GM04503 (cell line): ENCODE results near the gene PRODH2.
A peak's percentile ranks its signal among the peaks of the same experiment; 100 is the strongest.

Source experiments
- DNase-seq: peaks from one replicate; pipeline ENCODE4 v3.0.0-alpha.2; 2012; ENCODE audit warnings: low read depth

Gene PRODH2

GRCh38 chr19:35757231-35757748, 55.4 kb downstream of the PRODH2 start:
- DNase-seq: peak; percentile 64

DNA sequence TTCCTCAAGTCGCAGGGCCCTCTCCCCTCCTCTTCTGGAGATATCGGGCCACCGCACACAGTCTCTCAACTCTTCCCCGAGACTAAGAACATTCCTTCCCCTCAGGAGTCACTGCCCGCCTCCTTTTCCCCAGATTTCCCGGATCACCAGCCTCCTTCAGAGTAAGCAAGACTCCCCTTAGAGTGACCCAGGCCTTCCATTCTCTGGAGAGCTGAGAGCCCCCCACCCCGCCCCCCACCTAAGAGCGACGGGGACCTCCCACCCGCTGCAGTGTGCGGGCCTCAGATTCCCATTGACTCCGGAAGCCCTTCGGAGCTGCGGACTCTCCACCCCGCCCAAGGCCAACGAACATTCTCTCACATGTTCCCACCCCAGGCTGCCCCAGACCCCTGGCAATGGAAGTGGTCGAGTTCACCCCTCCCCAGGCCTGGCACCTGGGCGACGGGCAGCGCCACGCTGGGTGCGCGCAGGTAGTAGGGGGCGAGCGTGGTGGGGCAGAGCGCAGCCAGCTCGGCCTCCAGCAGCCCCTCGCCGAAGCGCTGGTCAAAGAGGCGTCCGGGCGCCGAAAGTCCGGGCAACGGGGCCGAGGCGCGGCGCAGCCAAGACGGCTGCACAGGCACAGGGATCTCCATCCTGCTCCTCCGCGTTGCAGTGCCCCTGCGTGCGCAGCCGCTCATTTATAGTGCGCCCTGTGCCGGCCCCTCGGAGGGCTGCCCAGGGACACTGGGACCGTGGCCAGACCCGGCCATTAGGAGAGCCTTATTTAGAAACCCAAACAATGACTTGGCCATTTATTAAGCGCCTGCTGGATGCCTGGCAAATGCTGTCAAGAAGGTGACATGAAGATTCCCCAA, 56.0 kb downstream of the PRODH2 start, which contains the start of gene HSPB6:
Gene HSPB6 (minus strand): TSS at position 653 of the 854 bp plus-strand sequence. CDS start 21 bp downstream, at position 632.
- no peak for DNase-seq

DNA sequence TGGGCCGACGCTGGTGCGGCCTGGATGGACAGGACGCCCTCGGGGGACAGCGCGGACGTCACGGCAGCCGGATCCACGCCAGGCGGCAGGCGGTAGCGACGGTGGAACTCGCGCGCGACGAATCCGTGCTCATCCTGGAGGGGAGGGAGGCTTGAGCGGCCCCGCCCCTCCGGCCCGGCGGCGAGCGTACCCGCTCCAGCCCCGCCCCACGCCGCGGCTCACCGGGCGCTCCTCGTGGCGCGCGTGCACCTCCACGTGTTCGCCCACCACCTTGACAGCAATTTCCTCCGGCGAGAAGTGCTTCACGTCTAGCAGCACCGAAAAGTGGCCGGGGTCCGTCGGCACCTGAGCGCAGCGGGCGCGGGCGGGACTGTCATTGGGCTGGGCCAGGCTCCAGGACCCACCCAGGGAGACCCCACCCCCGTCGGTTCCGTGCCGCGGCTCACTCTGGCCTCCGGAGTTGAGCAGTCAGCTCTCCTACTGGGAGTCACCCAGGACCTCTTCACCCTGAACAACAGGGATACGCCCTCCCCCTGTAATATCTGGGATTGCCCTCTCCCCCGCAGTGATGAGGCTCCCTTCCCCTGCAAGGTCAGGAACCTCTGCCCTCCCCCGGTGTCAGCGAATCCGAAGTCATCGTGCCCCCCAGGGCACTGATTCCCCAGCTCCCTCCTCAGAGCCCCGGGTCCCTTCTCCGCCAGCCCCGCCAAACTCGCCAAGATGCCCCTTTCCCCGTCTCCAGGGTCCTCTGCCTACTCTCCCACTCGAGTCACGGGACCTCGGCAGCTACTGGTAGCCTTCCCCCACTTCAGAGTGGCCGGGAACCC, 56.9 kb downstream of the PRODH2 start:
- DNase-seq: no peak

- DNase-seq: no peak
Measured at GRCh38 chr19:35755131-35755549, 57.5 kb downstream of the PRODH2 start.

DNA sequence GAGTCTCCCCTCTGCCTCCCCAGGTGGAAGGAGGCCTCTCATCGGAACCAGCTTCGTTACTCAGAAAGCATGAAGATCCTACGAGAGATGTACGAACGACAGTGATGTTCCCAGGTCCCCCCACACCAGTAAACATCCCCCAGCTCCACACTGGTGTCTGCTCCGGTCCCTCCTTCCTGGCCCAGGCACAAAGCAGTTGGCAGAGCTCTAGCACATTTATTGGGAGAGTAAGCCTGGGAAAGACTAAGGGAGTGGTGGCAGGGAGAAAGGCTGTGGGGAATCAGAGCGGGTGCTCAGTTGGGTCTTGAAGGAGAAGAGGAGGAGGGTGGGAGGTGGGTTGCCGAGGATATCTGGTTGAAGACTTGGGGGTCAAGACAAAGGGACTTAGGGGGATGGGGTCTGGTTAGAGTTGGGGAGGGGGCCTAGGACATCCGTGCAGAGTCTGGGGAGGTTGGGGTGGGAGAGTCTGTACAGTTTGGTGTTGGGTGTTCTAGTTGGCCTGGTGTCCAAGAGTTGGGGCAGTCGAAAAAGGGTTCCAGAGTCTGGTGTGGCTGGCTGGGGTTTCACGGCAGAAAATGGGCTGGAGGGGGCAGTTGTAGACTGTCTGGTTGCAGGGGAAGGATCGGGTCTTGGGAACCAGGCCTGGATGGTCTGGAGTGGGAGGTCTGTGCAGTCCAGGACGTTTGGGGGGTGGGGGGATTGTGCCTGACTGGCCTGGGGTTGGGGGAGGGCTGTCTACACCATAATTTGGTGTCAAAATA, 58.1 kb downstream of the PRODH2 start:
- no peak for DNase-seq

GRCh38 chr19:35753634-35754369, 58.8 kb downstream of the PRODH2 start:
- DNase-seq: no peak

DNA sequence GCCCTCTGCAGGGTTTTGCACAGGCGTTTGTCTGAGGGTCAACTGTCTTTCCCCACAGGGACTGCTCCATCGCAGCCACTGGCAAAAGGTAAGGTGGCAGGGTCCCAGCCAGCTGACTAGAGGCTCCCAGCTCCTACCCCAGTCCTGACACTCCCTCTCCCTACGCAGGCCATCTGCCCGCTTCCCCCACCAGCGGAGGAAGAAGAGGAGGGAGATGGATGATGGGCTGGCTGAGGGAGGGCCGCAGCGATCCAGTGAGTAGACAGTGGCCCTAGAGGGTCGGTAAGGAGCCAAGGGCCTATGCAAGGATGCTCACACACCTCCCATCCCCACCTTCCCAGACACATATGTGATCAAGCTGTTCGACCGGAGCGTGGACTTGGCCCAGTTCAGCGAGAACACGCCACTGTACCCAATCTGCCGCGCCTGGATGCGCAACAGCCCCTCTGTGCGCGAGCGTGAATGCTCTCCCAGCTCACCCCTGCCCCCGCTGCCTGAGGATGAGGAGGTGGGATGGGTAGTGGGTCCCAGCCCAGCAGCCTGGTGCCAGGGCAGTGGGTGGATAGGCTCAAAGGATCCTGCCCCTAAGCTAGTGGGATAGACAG, 59.8 kb downstream of the PRODH2 start:
- DNase-seq: no peak

DNA sequence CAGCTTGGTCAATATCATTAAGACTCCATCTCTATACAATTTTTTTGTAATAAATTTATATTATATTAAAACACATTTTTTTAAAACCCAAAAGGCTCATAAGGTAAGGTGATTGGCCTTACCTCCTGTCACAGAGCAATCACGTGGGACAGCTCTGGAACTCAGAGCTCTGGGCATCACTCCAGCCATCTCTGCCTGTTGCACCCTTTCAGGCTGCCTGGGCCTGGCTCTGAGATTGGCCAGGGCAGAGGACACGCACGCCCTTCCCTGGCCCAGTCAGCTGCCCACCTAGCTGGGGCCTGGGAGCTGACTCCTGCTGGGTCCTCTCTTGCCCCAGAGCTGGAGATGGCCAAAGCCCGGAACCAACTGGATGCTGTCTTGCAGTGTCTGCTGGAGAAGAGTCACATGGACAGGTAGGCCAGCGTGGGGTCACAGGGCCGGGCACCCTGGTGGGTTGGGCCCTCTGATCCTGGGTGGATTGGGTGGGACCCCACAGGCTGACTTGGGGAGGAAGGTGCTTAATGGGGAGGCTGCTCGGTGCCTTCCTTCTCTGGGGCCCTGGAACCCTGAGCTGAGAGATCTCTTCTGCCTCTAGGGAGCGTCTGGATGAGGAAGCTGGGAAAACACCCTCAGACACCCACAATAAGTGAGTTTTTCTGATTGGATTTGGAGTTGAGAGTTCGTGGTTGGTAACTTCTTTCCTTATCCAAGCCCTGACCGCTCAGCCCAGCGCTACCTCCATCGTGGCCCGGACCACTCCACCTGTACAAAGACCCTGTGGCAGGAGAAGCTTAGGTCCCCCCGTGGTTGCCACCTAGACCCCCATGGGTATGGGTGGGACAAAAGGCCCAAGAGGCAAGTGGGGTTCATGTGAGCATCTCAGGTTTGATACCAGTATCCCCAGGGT, 60.6 kb downstream of the PRODH2 start:
- DNase-seq: no peak

GRCh38 chr19:35750167-35750566, 62.5 kb downstream of the PRODH2 start:
- no peak for DNase-seq
